Measurements from ENCODE around the gene TLR6.

DNA sequence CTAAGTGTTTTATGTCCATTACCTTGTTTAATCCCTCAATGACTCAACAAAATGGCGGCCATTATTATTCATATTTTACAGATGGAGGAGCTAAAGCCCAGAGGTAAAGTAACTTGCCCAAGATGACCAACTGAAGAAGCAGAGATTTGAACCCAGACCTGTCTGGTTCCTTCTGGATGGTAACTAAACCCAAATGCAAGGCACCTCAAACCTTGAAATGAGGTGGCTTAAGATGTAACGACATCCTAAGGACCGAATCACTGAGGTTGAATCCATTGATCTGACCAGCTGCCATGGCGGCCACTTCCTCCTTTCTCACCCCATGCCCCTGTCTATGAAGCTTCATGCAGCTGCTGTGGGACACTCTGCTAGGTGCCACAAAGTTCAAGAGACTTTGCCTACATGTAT lies 74.8 kb downstream of the TLR6 start:
- TF ChIP-seq NFIC (IDR thresholded peaks at IDR 0.05; ENCODE audit: low read depth, low read length) = no peak
- no peak for TF ChIP-seq SMC3 (IDR thresholded peaks at IDR 0.05; ENCODE audit: borderline replicate concordance, low read length)
